GM12865 (cell line): ENCODE measurements around the gene C19orf85.
A peak's percentile ranks its signal among the peaks of the same experiment; 100 is the strongest.

ENCODE experiments used
- DNase-seq: peaks from one replicate; pipeline ENCODE4 v3.0.0; 2010; ENCODE audit warnings: low read depth
- H3K4me3 ChIP-seq: 2 replicates; pipeline ENCODE4 v1.5.1; 2011; ENCODE audit warnings: mild to moderate bottlenecking, low read depth, low read length, control low read depth
- TF ChIP-seq, protein P1 (sequence below): IDR thresholded peaks from 2 replicates; pipeline ENCODE4 v1.5.1; 2011; ENCODE audit warnings: low read length, control low read depth, low read depth, inconsistent platforms; ENCODE audit not compliant: insufficient read depth; ENCODE audit errors: missing control alignments

C19orf85 gene

GRCh38 chr19:55484593-55485438, 20.3 kb upstream of the C19orf85 start, which contains the start of gene NAT14:
TSS of gene NAT14 (plus strand) at chr19:55485188. CDS start at chr19:55485709, 521 bp downstream.
- TF ChIP-seq, protein P1, sequence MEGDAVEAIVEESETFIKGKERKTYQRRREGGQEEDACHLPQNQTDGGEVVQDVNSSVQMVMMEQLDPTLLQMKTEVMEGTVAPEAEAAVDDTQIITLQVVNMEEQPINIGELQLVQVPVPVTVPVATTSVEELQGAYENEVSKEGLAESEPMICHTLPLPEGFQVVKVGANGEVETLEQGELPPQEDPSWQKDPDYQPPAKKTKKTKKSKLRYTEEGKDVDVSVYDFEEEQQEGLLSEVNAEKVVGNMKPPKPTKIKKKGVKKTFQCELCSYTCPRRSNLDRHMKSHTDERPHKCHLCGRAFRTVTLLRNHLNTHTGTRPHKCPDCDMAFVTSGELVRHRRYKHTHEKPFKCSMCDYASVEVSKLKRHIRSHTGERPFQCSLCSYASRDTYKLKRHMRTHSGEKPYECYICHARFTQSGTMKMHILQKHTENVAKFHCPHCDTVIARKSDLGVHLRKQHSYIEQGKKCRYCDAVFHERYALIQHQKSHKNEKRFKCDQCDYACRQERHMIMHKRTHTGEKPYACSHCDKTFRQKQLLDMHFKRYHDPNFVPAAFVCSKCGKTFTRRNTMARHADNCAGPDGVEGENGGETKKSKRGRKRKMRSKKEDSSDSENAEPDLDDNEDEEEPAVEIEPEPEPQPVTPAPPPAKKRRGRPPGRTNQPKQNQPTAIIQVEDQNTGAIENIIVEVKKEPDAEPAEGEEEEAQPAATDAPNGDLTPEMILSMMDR: no peak
- peak; percentile 77 for DNase-seq
- peak within 1 kb of the TSS; percentile 83 for H3K4me3 ChIP-seq

GRCh38 chr19:55483706-55484592, 19.4 kb upstream of the C19orf85 start:
- TF ChIP-seq, protein P1: no peak
- no peak for DNase-seq
- H3K4me3 ChIP-seq: peak overlapping the region; percentile 83

DNA sequence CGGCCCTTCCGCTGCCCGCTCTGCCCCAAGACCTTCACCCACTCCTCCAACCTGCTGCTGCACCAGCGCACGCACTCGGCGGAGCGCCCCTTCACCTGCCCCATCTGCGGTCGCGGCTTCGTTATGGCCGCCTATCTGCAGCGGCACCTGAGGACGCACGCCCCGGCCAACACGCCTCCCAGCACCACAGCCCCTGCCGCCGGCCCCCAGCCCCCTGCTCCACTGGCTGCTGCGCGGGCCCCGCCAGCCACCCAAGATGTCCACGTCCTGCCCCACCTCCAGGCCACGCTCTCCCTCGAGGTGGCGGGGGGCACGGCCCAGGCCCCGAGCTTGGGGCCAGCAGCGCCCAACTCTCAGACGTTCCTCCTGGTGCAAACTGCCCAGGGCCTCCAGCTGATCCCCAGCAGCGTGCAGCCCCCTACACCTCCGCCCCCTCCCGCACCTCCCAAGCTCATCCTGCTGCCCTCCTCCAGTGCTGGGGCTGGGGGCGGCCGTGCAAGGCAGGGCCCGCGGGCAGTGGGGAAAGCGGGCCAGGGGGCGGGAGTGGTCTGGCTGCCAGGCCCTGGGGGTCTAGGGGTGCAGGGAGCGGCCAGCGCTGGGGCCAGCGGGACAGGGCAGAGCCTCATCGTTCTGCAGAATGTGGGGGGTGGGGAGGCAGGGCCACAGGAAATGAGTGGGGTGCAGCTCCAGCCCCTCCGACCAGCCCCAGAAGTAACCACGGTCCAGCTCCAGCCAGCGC, 18.6 kb upstream of the C19orf85 start:
- no peak overlapping the region for H3K4me3 ChIP-seq
- no peak for DNase-seq
- TF ChIP-seq, protein P1: no peak

DNA sequence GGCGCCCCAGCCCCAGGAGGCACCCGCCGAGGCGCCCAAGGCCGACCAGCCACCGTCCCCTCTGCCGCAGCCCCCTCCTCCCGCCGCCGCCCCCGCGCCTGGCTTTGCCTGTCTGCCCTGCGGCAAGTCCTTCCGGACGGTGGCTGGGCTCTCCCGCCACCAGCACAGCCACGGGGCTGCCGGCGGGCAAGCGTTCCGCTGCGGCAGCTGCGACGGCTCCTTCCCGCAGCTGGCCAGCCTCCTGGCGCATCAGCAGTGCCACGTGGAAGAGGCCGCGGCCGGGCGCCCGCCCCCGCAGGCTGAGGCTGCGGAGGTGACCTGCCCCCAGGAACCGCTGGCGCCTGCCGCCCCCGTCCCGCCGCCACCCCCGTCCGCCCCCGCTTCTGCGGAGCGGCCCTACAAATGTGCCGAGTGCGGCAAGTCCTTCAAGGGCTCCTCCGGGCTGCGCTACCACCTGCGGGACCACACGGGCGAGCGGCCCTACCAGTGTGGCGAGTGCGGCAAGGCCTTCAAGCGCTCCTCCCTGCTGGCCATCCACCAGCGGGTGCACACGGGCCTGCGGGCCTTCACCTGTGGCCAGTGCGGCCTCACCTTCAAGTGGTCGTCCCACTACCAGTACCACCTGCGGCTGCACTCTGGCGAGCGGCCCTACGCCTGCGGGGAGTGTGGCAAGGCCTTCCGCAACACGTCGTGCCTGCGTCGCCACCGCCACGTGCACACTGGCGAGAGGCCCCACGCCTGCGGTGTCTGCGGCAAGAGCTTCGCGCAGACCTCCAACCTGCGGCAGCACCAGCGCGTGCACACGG, 17.8 kb upstream of the C19orf85 start:
- TF ChIP-seq, protein P1: no peak
- no peak for DNase-seq
- no peak overlapping the region for H3K4me3 ChIP-seq

GRCh38 chr19:55481794-55482155, 17.2 kb upstream of the C19orf85 start:
- no peak for DNase-seq
- no peak overlapping the region for H3K4me3 ChIP-seq
- TF ChIP-seq, protein P1: no peak
